A673 (cell line): ENCODE results near the gene GALNT18. TPM values are rescaled to one million over a fixed set of nuclear protein-coding genes. Genes with fewer than 3 reads are reported as not detected.

Experiments used
- BruUV-seq: library from RNA; stranded (reverse); fragments of 400-500 nt; replicated peaks from 2 replicates; lab custom pipeline; 2021; lab: Mats Ljungman, UMichigan
- CTCF ChIA-PET: fragments of 300-600 bp; sonication (Branson Sonifier 250); formaldehyde crosslinking; loops from one replicate; lab custom pipeline; 2022; ENCODE audit warnings: antibody characterized with exemption; lab: Charles Lee
- POLR2A ChIA-PET: fragments of 300-600 bp; sonication (Branson Sonifier 250); formaldehyde crosslinking; loops from one replicate; lab custom pipeline; 2022; ENCODE audit warnings: antibody characterized with exemption; ENCODE audit not compliant: low non-redundant PET; lab: Charles Lee
- DNase-seq: peaks from one replicate; pipeline ENCODE4 v3.0.0-alpha.2; 2015; ENCODE audit warnings: low spot score
- H3K27ac ChIP-seq: fragments of 200-600 bp; sonication (generic); 2 replicates; pipeline ENCODE4 v1.5.1; 2016; ENCODE audit warnings: mixed run types, low read depth, mild to moderate bottlenecking, mixed read lengths, antibody characterized with exemption, low read length; ENCODE audit not compliant: poor library complexity, severe bottlenecking
- H3K27me3 ChIP-seq: fragments of 200-600 bp; sonication (generic); replicated peaks from 2 replicates; pipeline ENCODE4 v1.6.1; 2017; ENCODE audit warnings: mixed run types, low read depth, mild to moderate bottlenecking, mixed read lengths, antibody characterized with exemption, low read length; ENCODE audit not compliant: insufficient read depth, poor library complexity
- H3K36me3 ChIP-seq: fragments of 200-600 bp; sonication (generic); 2 replicates; pipeline ENCODE4 v1.6.1; 2016; ENCODE audit warnings: mixed run types, mild to moderate bottlenecking, mixed read lengths, antibody characterized with exemption, low read length; ENCODE audit not compliant: insufficient read depth, poor library complexity, severe bottlenecking
- H3K4me1 ChIP-seq: fragments of 200-600 bp; sonication (generic); 2 replicates; pipeline ENCODE4 v1.6.1; 2017; ENCODE audit warnings: mixed run types, mild to moderate bottlenecking, mixed read lengths, antibody characterized with exemption, low read length; ENCODE audit not compliant: insufficient read depth, poor library complexity, severe bottlenecking
- H3K4me3 ChIP-seq: fragments of 200-600 bp; sonication (generic); 2 replicates; pipeline ENCODE4 v1.5.1; 2016; ENCODE audit warnings: low read depth, mixed run types, mild to moderate bottlenecking, mixed read lengths, low read length; ENCODE audit not compliant: poor library complexity, severe bottlenecking
- H3K9me3 ChIP-seq: fragments of 200-600 bp; sonication (generic); 2 replicates; pipeline ENCODE4 v1.6.1; 2016; ENCODE audit warnings: mixed run types, low read depth, mild to moderate bottlenecking, mixed read lengths, antibody characterized with exemption, low read length; ENCODE audit not compliant: poor library complexity, severe bottlenecking
- CTCF ChIP-seq: fragments of 300-800, 200-600 bp; sonication (generic); conservative IDR thresholded peaks from 2 replicates; pipeline ENCODE4 v1.5.1; 2017; ENCODE audit warnings: low read depth, mild to moderate bottlenecking, antibody characterized with exemption, low read length, moderate library complexity, mixed read lengths
- EZH2 ChIP-seq: fragments of 200-600 bp; sonication (generic); IDR thresholded peaks from 2 replicates; pipeline ENCODE4 v1.6.1; 2017; ENCODE audit warnings: borderline replicate concordance, low read depth, mild to moderate bottlenecking, mixed read lengths, antibody characterized with exemption, low read length; ENCODE audit not compliant: poor library complexity, severe bottlenecking
- intact Hi-C: fragments of 100-400 bp; cut with micrococcal nuclease; formaldehyde crosslinking; loops from one replicate; pipeline ENCODE4 v1.10.0; 2022; ENCODE audit not compliant: unreplicated experiment
- microRNA-seq: library from miRNA; unstranded; fragments of <30 nt; microRNA quantifications from one replicate; pipeline ENCODE4 v1.2.0, GENCODE V29; 2021
- total RNA-seq: library from RNA; stranded (reverse); gene quantifications from 2 replicates; pipeline ENCODE4 v1.2.3, GENCODE V29; 2021

Gene GALNT18
- total RNA-seq, 1 experiment from 2014 or later, result 0.37 TPM

GRCh38 chr11:11229647-11230046 lies 392.2 kb downstream of the GALNT18 start:
- DNase-seq, result no peak
- intact Hi-C loops, result no loop called here
- H3K9me3 ChIP-seq, result no peaks in the 10 kb centered on the region
- H3K27me3 ChIP-seq, result no peaks in the 10 kb centered on the region
- BruUV-seq, result no TSS peak
- no peaks in the 10 kb centered on the region for H3K36me3 ChIP-seq
- POLR2A ChIA-PET, result no interaction called here
- no peak overlapping the region for H3K4me3 ChIP-seq
- no peak for TF ChIP-seq CTCF
- TF ChIP-seq EZH2, result no peak
- CTCF ChIA-PET, result no interaction called here
- H3K4me1 ChIP-seq, result no peaks in the 10 kb centered on the region
- no peak overlapping the region for H3K27ac ChIP-seq

- Histone ChIP-seq H3K27me3 (no peaks in the 10 kb centered on the region), H3K27ac (no peak overlapping the region), H3K36me3 (no peaks in the 10 kb centered on the region), H3K9me3 (no peaks in the 10 kb centered on the region), H3K4me3 (no peak overlapping the region), H3K4me1 (no peaks in the 10 kb centered on the region)
- intact Hi-C loops, result no loop called here
- TF ChIP-seq EZH2, result no peak
- no peak for TF ChIP-seq CTCF
- no TSS peak for BruUV-seq
- ChIA-PET POLR2A (no interaction called here), CTCF (no interaction called here)
- no peak for DNase-seq
These were observed 394.3 kb downstream of the GALNT18 start for GRCh38 chr11:11227296-11228085.

Small RNAs within 50 kb of the gene (microRNA-seq; reads per million reads assigned to microRNA genes)
- gene MIR4299, result not detected

Other genes with a start within 250 kb of the GALNT18 start
- gene USP47, start 220.0 kb upstream of the GALNT18 start, total RNA-seq, result 40.0 and 45.9 TPM in 2 replicates